ENCODE data around the gene OR10A6. TPM values are rescaled to one million over a fixed set of nuclear protein-coding genes. Genes with fewer than 3 reads are reported as not detected.
A peak's percentile ranks its signal among the peaks of the same experiment; 100 is the strongest.

Gene OR10A6
- total RNA-seq, 1 experiment from 2014 or later, result not detected

GRCh38 chr11:7941608-7942007 lies 10.5 kb upstream of the OR10A6 start, which contains the start of gene OR10A3:
Gene OR10A3, minus strand, starts transcription at chr11:7941708. Its CDS starts 2,188 bp downstream, at chr11:7939520.
- Histone ChIP-seq H3K79me2 (ENCODE audit: low read depth) (no peaks in the 10 kb centered on the region), H3K4me1 (replicated peaks; ENCODE audit: insufficient read depth) (peaks cover 8% of the 10 kb centered on the region), H3K27ac (no peak within 1 kb of the TSS), H3K9me2 (ENCODE audit: insufficient read depth) (no peaks in the 10 kb centered on the region), H3K4me3 (no peak within 1 kb of the TSS), H3K4me2 (no peak within 1 kb of the TSS), H3K36me3 (ENCODE audit: low read depth) (no peaks in the 10 kb centered on the region), H2AFZ (no peak within 1 kb of the TSS), H3K27me3 (ENCODE audit: insufficient read depth, low read depth) (no peaks in the 10 kb centered on the region), H3F3A (ENCODE audit: insufficient read depth, low read depth) (no peaks in the 10 kb centered on the region; the same call in 1 of the 2 replicates), H4K20me1 (ENCODE audit: insufficient read depth) (no peaks in the 10 kb centered on the region), H3K9me3 (ENCODE audit: insufficient read depth, low read depth) (no peaks in the 10 kb centered on the region)
- ChIA-PET POLR2A (ENCODE audit: unreplicated experiment) (interaction anchor here (0.8 kb wide), 1 partner anchor 54 kb away, joined by 10 read pairs; no protein-coding TSS in a partner anchor), CTCF (no interaction called here)
- no peak for TF ChIP-seq CTCF (conservative IDR thresholded peaks at IDR 0.05)
- TF ChIP-seq EZH2 (IDR thresholded peaks at IDR 0.05; ENCODE audit: low read depth), result no peak
- no TSS peak for BruUV-seq (replicated peaks)
- no peak for DNase-seq
- intact Hi-C loops (cut with micrococcal nuclease; ENCODE audit: unreplicated experiment), result no loop called here

- intact Hi-C loops (cut with micrococcal nuclease; ENCODE audit: unreplicated experiment), result no loop called here
- no TSS peak for BruUV-seq (replicated peaks)
- CTCF ChIA-PET, result no interaction called here
Observed at GRCh38 chr11:7941146-7941545, 10.1 kb upstream of the OR10A6 start.

GRCh38 chr11:7936615-7937014 lies 5.5 kb upstream of the OR10A6 start:
- H3K9me2 ChIP-seq (ENCODE audit: insufficient read depth), result no peaks in the 10 kb centered on the region
- peaks cover 19% of the 10 kb centered on the region for H3K4me1 ChIP-seq (replicated peaks; ENCODE audit: insufficient read depth)
- H3K27ac ChIP-seq, result peak overlapping the region; percentile 40
- H2AFZ ChIP-seq, result no peak overlapping the region
- H3K4me3 ChIP-seq, result no peak overlapping the region
- ChIA-PET CTCF (no interaction called here), POLR2A (ENCODE audit: unreplicated experiment) (no interaction called here)
- no TSS peak for BruUV-seq (replicated peaks)
- peaks cover 4% of the 10 kb centered on the region; the same call in 1 of the 2 replicates for H3K9me3 ChIP-seq (ENCODE audit: insufficient read depth, low read depth)
- no peaks in the 10 kb centered on the region for H4K20me1 ChIP-seq (ENCODE audit: insufficient read depth)
- no peaks in the 10 kb centered on the region for H3K79me2 ChIP-seq (ENCODE audit: low read depth)
- H3K27me3 ChIP-seq (ENCODE audit: insufficient read depth, low read depth), result no peaks in the 10 kb centered on the region
- no peak for TF ChIP-seq EZH2 (IDR thresholded peaks at IDR 0.05; ENCODE audit: low read depth)
- TF ChIP-seq CTCF (conservative IDR thresholded peaks at IDR 0.05), result no peak
- intact Hi-C loops (cut with micrococcal nuclease; ENCODE audit: unreplicated experiment), result loop anchor here (1.0 to 2.0 kb wide), 3 partner anchors 28 to 40 kb away; no protein-coding TSS in a partner anchor
- peaks cover 8% of the 10 kb centered on the region; the same call in 1 of the 2 replicates for H3F3A ChIP-seq (ENCODE audit: insufficient read depth, low read depth)
- H3K4me2 ChIP-seq, result peak overlapping the region; percentile 55
- DNase-seq, result peak; percentile 82 to 91
- H3K36me3 ChIP-seq (ENCODE audit: low read depth), result no peaks in the 10 kb centered on the region

More at GRCh38 chr11:7941146-7941545, 10.1 kb upstream of the OR10A6 start:
- Histone ChIP-seq H3K79me2 (ENCODE audit: low read depth) (no peaks in the 10 kb centered on the region), H3K27ac (no peak overlapping the region), H2AFZ (no peak overlapping the region), H3K9me2 (ENCODE audit: insufficient read depth) (no peaks in the 10 kb centered on the region), H3K36me3 (ENCODE audit: low read depth) (no peaks in the 10 kb centered on the region), H3K9me3 (ENCODE audit: insufficient read depth, low read depth) (no peaks in the 10 kb centered on the region), H3F3A (ENCODE audit: insufficient read depth, low read depth) (peaks cover 4% of the 10 kb centered on the region; the same call in 1 of the 2 replicates), H4K20me1 (ENCODE audit: insufficient read depth) (no peaks in the 10 kb centered on the region), H3K4me1 (replicated peaks; ENCODE audit: insufficient read depth) (peaks cover 13% of the 10 kb centered on the region), H3K4me3 (no peak overlapping the region), H3K27me3 (ENCODE audit: insufficient read depth, low read depth) (no peaks in the 10 kb centered on the region), H3K4me2 (no peak overlapping the region)
- TF ChIP-seq CTCF (conservative IDR thresholded peaks at IDR 0.05), result no peak
- no peak for TF ChIP-seq EZH2 (IDR thresholded peaks at IDR 0.05; ENCODE audit: low read depth)
- POLR2A ChIA-PET (ENCODE audit: unreplicated experiment), result interaction anchor here (0.8 kb wide), 1 partner anchor 54 kb away, joined by 10 read pairs; no protein-coding TSS in a partner anchor
- DNase-seq, result no peak

Measured in PC-9 (cell line).